Liver (tissue), 9 donors: Measurements from ENCODE around the gene TSPEAR. TPM values are rescaled to one million over a fixed set of nuclear protein-coding genes. Genes with fewer than 3 reads are reported as not detected.

Experiments
- DNase-seq: peaks from one replicate; pipeline ENCODE4 v3.0.0-alpha.2; 2017; ENCODE audit warnings: low spot score
- H3K27ac ChIP-seq, 2 donors: one replicate each; pipeline ENCODE4 v1.7.0; 2013; ENCODE audit warnings: inconsistent platforms in 2 of 2, low read length in 2 of 2, control low read depth in 1 of 2, low read depth in 1 of 2, mild to moderate bottlenecking in 1 of 2
- H3K27me3 ChIP-seq, 4 donors: one replicate each; pipeline versions ENCODE4 v1.6.1 to v1.7.0; 2013; ENCODE audit warnings: low read length in 3 of 4, inconsistent platforms in 1 of 4, mild to moderate bottlenecking in 1 of 4, moderate library complexity in 1 of 4; ENCODE audit not compliant: control insufficient read depth in 4 of 4, insufficient read depth in 4 of 4
- H3K36me3 ChIP-seq, 4 donors: one replicate each; pipeline versions ENCODE4 v1.6.1 to v1.7.0; 2013; ENCODE audit warnings: low read length in 3 of 4, mild to moderate bottlenecking in 3 of 4, low read depth in 1 of 4, moderate library complexity in 1 of 4; ENCODE audit not compliant: control insufficient read depth in 4 of 4, insufficient read depth in 3 of 4
- H3K4me1 ChIP-seq, 4 donors: one replicate each; pipeline versions ENCODE4 v1.6.1 to v1.7.0; 2013; ENCODE audit warnings: low read length in 3 of 4, mild to moderate bottlenecking in 3 of 4, moderate library complexity in 1 of 4; ENCODE audit not compliant: control insufficient read depth in 4 of 4, insufficient read depth in 4 of 4
- H3K4me3 ChIP-seq, 3 donors: one replicate each; pipeline versions ENCODE4 v1.6.1 to v1.7.0; 2013; ENCODE audit warnings: low read length in 3 of 3, control low read depth in 1 of 3, low read depth in 1 of 3, mild to moderate bottlenecking in 1 of 3
- H3K9ac ChIP-seq, 2 donors: one replicate each; pipeline ENCODE4 v1.7.0; 2013; ENCODE audit warnings: low read length in 2 of 2, mild to moderate bottlenecking in 2 of 2, moderate library complexity in 2 of 2, control low read depth in 1 of 2, low read depth in 1 of 2
- H3K9me3 ChIP-seq, 4 donors: one replicate each; pipeline versions ENCODE4 v1.6.1 to v1.7.0; 2013; ENCODE audit warnings: low read length in 3 of 4; ENCODE audit not compliant: control insufficient read depth in 4 of 4
- ATF3 ChIP-seq: IDR thresholded peaks from 2 replicates; pipeline ENCODE4 v1.6.1; 2016; ENCODE audit warnings: antibody characterized with exemption
- EGR1 ChIP-seq, 2 donors: IDR thresholded peaks; 2 replicates each; pipeline ENCODE4 v1.6.1; 2016 to 2018; ENCODE audit warnings: antibody characterized with exemption in 2 of 2, low read depth in 2 of 2
- FOXA1 ChIP-seq: IDR thresholded peaks from 2 replicates; pipeline ENCODE4 v1.6.1; 2016; ENCODE audit warnings: antibody characterized with exemption
- FOXA2 ChIP-seq: IDR thresholded peaks from 2 replicates; pipeline ENCODE4 v1.6.1; 2016; ENCODE audit warnings: antibody characterized with exemption
- GABPA ChIP-seq, 2 donors: IDR thresholded peaks in 1 of 2; conservative IDR thresholded peaks in 1 of 2; 2 replicates each; pipeline ENCODE4 v1.6.1; 2016; ENCODE audit warnings: antibody characterized with exemption in 2 of 2, mild to moderate bottlenecking in 1 of 2, moderate library complexity in 1 of 2
- HNF4A ChIP-seq, 2 donors: conservative IDR thresholded peaks; 2 replicates each; pipeline ENCODE4 v1.6.1; 2016; ENCODE audit warnings: antibody characterized with exemption in 2 of 2, mild to moderate bottlenecking in 2 of 2
- HNF4G ChIP-seq: IDR thresholded peaks from 2 replicates; pipeline ENCODE4 v1.6.1; 2016; ENCODE audit warnings: antibody characterized with exemption
- JUND ChIP-seq, 2 donors: IDR thresholded peaks; 2 replicates each; pipeline ENCODE4 v1.6.1; 2016; ENCODE audit warnings: antibody characterized with exemption in 2 of 2
- MAX ChIP-seq: IDR thresholded peaks from 2 replicates; pipeline ENCODE4 v1.6.1; 2016; ENCODE audit warnings: antibody characterized with exemption
- NR2F2 ChIP-seq: IDR thresholded peaks from 2 replicates; pipeline ENCODE4 v1.6.1; 2016; ENCODE audit warnings: antibody characterized with exemption
- RAD21 ChIP-seq, 2 donors: IDR thresholded peaks; 2 replicates each; pipeline ENCODE4 v1.6.1; 2016; ENCODE audit warnings: antibody characterized with exemption in 2 of 2, mild to moderate bottlenecking in 2 of 2
- REST ChIP-seq: IDR thresholded peaks from 2 replicates; pipeline ENCODE4 v1.6.1; 2016; ENCODE audit warnings: antibody characterized with exemption, mild to moderate bottlenecking
- RXRA ChIP-seq, 2 donors: IDR thresholded peaks; 2 replicates each; pipeline ENCODE4 v1.6.1; 2017 to 2018; ENCODE audit warnings: antibody characterized with exemption in 2 of 2, mild to moderate bottlenecking in 1 of 2
- YY1 ChIP-seq: IDR thresholded peaks from 2 replicates; pipeline ENCODE4 v1.6.1; 2016; ENCODE audit warnings: antibody characterized with exemption, mild to moderate bottlenecking
- ZBTB33 ChIP-seq: IDR thresholded peaks from 2 replicates; pipeline ENCODE4 v1.6.1; 2016; ENCODE audit warnings: antibody characterized with exemption
- WGBS: extraction: QIAGEN DNeasy Blood & Tissue Kit; methylation state at CpG from one replicate; pipeline ENCODE4 v1.1.7; 2013; 5-methylcytosine and 5-hydroxymethylcytosine counted together
- polyA plus RNA-seq, 2 donors: library from polyadenylated mRNA; stranded (reverse) in 1 of 2; unstranded in 1 of 2; fragments of 200-250 nt in 1 of 2; fragments of >200 nt in 1 of 2; fragmentation: Nextera tagmentation in 1 of 2; extraction: Ambion mirVana in 1 of 2; gene quantifications; one replicate each; pipeline versions ENCODE4 v1.2.1 to v1.2.3, GENCODE V29; 2013 to 2015
- total RNA-seq, 2 donors: library from RNA; depleted of rRNA; stranded (reverse); fragments of >200 nt; gene quantifications; one replicate each; pipeline ENCODE4 v1.2.3, GENCODE V29; 2014
- donor health status: healthy.
- donor health status: healthy.
- donor health status: healthy.
- donor health status: healthy.
- donor health status: healthy.

Gene TSPEAR
- total and polyA plus RNA-seq, 4 donors = under 0.01 to 0.14 (median 0.01) TPM; not detected in 1

- no peak for DNase-seq
- Histone ChIP-seq H3K27ac (no peak overlapping the region), H3K36me3 (no peaks in the 10 kb centered on the region), H3K9me3 (peaks cover 0 to 3% (median 1%) of the 10 kb centered on the region in 4 donors), H3K9ac (no peak overlapping the region), H3K4me3 (no peak overlapping the region), H3K27me3 (no peaks in the 10 kb centered on the region), H3K4me1 (no peaks in the 10 kb centered on the region)
- no peak for TF ChIP-seq GABPA (IDR thresholded peaks at IDR 0.05 in 1 of 2, conservative IDR thresholded peaks at IDR 0.05 in 1 of 2)
- no peak for TF ChIP-seq RAD21 (IDR thresholded peaks at IDR 0.05)
- no peak for TF ChIP-seq ATF3
- TF ChIP-seq HNF4G = no peak
- no peak for TF ChIP-seq EGR1 (IDR thresholded peaks at IDR 0.05; ENCODE audit: low read depth in 2 of 2)
- TF ChIP-seq FOXA2 = no peak
- no peak for TF ChIP-seq HNF4A (conservative IDR thresholded peaks at IDR 0.05)
- no peak for TF ChIP-seq JUND (IDR thresholded peaks at IDR 0.05)
- TF ChIP-seq ZBTB33 = no peak
- TF ChIP-seq NR2F2 = no peak
- TF ChIP-seq MAX = no peak
- no peak for TF ChIP-seq YY1
- WGBS = 91% methylated on average over 18 of the region's 18 CpGs
Measured at GRCh38 chr21:44567481-44568171, 143.7 kb downstream of the TSPEAR start.

- H3K27me3 ChIP-seq = no peaks in the 10 kb centered on the region
- H3K27ac ChIP-seq = no peak overlapping the region
- TF ChIP-seq NR2F2 (no peak), EGR1 (IDR thresholded peaks at IDR 0.05; ENCODE audit: low read depth in 2 of 2) (no peak), ATF3 (no peak), RAD21 (IDR thresholded peaks at IDR 0.05) (no peak), GABPA (IDR thresholded peaks at IDR 0.05 in 1 of 2, conservative IDR thresholded peaks at IDR 0.05 in 1 of 2) (no peak), HNF4A (conservative IDR thresholded peaks at IDR 0.05) (no peak), REST (no peak), FOXA1 (no peak), RXRA (IDR thresholded peaks at IDR 0.05) (no peak)
- H3K4me3 ChIP-seq = no peak overlapping the region
- no peaks in the 10 kb centered on the region for H3K36me3 ChIP-seq
- H3K4me1 ChIP-seq = no peaks in the 10 kb centered on the region
- peaks cover 0 to 2% (median 0%) of the 10 kb centered on the region in 4 donors for H3K9me3 ChIP-seq
- 67% methylated on average over 1 of the region's 1 CpG for whole genome bisulfite sequencing
- DNase-seq = no peak
- H3K9ac ChIP-seq = no peak overlapping the region
Measured at GRCh38 chr21:44566403-44566802, 145.0 kb downstream of the TSPEAR start.
